GM12801 (cell line): ENCODE measurements around the gene ITK.

ENCODE experiments used
- CTCF ChIP-seq: IDR thresholded peaks from one replicate; pipeline ENCODE4 v1.5.1; 2011; ENCODE audit warnings: control low read depth; ENCODE audit not compliant: insufficient read length; ENCODE audit errors: extremely low read depth

The ITK gene

DNA sequence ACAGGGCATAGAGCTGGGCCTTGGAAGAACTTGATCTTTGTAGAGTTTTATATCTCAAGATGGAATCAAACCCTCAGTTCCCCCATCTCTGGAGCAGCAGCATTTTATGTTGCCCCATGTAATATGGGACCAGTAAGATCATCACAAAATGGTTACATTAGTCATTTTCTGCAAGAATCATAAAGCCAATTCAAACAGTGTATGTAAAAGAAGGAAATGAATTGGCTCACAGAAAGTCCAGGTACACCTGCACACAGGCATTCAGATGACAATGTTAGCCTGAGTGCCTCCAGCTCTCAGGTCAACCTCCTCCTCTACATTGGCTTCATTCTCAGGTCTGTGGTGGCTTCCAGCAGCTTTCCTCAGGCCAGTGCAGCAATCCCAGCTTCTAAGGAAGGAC, 120.4 kb downstream of the ITK start:
- TF ChIP-seq CTCF: no peak

GRCh38 chr5:157303023-157303422, 122.4 kb downstream of the ITK start:
- no peak for TF ChIP-seq CTCF

- no peak for TF ChIP-seq CTCF
Measured at GRCh38 chr5:157303667-157304327, 123.2 kb downstream of the ITK start.
